ENCODE results near the gene GTF2IRD1. TPM values are rescaled to one million over a fixed set of nuclear protein-coding genes. Genes with fewer than 3 reads are reported as not detected.
A peak's percentile ranks its signal among the peaks of the same experiment; 100 is the strongest.

GTF2IRD1 gene
- total and polyA plus RNA-seq, 2 of the 13 experiments (the other 11 are each of a cell fraction or from before 2014, with no cell fraction given): 16.5 to 26.7 TPM

- H3K79me2 ChIP-seq (ENCODE audit: insufficient read depth, low read length): no peaks in the 10 kb centered on the region
- ATAC-seq (no peak), FAIRE-seq (no peak), DNase-seq (ENCODE audit: low spot score) (no peak)
- no peaks in the 10 kb centered on the region for H3K9me3 ChIP-seq (ENCODE audit: low read length)
- peaks cover 14 to 51% of the 10 kb centered on the region in 2 experiments; a peak in 4 of 5 replicates for H3K36me3 ChIP-seq (replicated peaks in 1 of 2; ENCODE audit: control insufficient read depth in 1 of 2, insufficient read depth in 2 of 2, low read length in 2 of 2)
- H2AFZ ChIP-seq (ENCODE audit: low read length): no peak overlapping the region
- H3K4me1 ChIP-seq (ENCODE audit: insufficient read depth, low read length): no peaks in the 10 kb centered on the region
- no peak overlapping the region for H3K27ac ChIP-seq (ENCODE audit: extremely low read length, insufficient read depth, low read length)
- ChIA-PET CTCF (ENCODE audit: low intra/inter-chr PET ratio, low total read pairs) (no interaction called here), POLR2A (no interaction called here)
- no peaks in the 10 kb centered on the region for H3K27me3 ChIP-seq (ENCODE audit: control insufficient read depth in 1 of 2, insufficient read depth in 2 of 2, low read length in 2 of 2)
- H4K20me1 ChIP-seq (ENCODE audit: insufficient read depth, low read length): no peaks in the 10 kb centered on the region
- 0 out of 2 replicates have a peak, but pooled peaks have one; percentile 23 for TF ChIP-seq CEBPB (IDR thresholded peaks at IDR 0.05; ENCODE audit: borderline replicate concordance, low read depth, low read length)
- no peak for TF ChIP-seq RARG (CRISPR knock-in tag; IDR thresholded peaks at IDR 0.05; ENCODE audit: low read depth)
- TF ChIP-seq, protein P1, sequence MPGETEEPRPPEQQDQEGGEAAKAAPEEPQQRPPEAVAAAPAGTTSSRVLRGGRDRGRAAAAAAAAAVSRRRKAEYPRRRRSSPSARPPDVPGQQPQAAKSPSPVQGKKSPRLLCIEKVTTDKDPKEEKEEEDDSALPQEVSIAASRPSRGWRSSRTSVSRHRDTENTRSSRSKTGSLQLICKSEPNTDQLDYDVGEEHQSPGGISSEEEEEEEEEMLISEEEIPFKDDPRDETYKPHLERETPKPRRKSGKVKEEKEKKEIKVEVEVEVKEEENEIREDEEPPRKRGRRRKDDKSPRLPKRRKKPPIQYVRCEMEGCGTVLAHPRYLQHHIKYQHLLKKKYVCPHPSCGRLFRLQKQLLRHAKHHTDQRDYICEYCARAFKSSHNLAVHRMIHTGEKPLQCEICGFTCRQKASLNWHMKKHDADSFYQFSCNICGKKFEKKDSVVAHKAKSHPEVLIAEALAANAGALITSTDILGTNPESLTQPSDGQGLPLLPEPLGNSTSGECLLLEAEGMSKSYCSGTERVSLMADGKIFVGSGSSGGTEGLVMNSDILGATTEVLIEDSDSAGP (CRISPR knock-in tag; IDR thresholded peaks at IDR 0.05; ENCODE audit: borderline replicate concordance): no peak
- TF ChIP-seq, protein P2, sequence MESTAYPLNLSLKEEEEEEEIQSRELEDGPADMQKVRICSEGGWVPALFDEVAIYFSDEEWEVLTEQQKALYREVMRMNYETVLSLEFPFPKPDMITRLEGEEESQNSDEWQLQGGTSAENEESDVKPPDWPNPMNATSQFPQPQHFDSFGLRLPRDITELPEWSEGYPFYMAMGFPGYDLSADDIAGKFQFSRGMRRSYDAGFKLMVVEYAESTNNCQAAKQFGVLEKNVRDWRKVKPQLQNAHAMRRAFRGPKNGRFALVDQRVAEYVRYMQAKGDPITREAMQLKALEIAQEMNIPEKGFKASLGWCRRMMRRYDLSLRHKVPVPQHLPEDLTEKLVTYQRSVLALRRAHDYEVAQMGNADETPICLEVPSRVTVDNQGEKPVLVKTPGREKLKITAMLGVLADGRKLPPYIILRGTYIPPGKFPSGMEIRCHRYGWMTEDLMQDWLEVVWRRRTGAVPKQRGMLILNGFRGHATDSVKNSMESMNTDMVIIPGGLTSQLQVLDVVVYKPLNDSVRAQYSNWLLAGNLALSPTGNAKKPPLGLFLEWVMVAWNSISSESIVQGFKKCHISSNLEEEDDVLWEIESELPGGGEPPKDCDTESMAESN (CRISPR knock-in tag; conservative IDR thresholded peaks at IDR 0.05): no peak
- H3K9ac ChIP-seq (ENCODE audit: insufficient read depth, low read depth, low read length): no peak overlapping the region
- BruUV-seq (replicated peaks): no TSS peak
- in situ Hi-C loops (cut with HindIII; ENCODE audit: extremely low pct_ligation_motif_present, low pct_unique_long_range_greater_than_20kb): no loop called here
- no peak overlapping the region for H3K4me3 ChIP-seq (replicated peaks in 1 of 3; ENCODE audit: insufficient read depth in 1 of 3, low read depth in 2 of 3, low read length in 3 of 3)
- intact Hi-C loops (cut with micrococcal nuclease; ENCODE audit: unreplicated experiment): no loop called here
- WGBS (ENCODE audit: low lambda C conversion rate): 97% methylated on average over 2 of the region's 2 CpGs
- H3K4me2 ChIP-seq (ENCODE audit: low read depth, low read length): no peak overlapping the region
Measured at GRCh38 chr7:74518654-74519053, 64.9 kb downstream of the GTF2IRD1 start.

DNA sequence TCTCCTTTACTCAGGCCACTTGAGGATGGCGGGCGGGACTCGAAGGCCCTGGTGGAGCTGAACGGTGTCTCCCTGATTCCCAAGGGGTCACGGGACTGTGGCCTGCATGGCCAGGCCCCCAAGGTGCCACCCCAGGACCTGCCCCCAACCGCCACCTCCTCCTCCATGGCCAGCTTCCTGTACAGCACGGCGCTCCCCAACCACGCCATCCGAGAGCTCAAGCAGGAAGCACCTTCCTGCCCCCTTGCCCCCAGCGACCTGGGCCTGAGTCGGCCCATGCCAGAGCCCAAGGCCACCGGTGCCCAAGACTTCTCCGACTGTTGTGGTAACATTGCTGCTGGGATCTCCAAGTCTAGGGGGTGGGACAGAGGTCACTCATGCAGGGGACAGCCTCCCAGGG, 65.7 kb downstream of the GTF2IRD1 start:
- Histone ChIP-seq H3K79me2 (ENCODE audit: insufficient read depth, low read length) (no peaks in the 10 kb centered on the region), H3K4me1 (ENCODE audit: insufficient read depth, low read length) (no peaks in the 10 kb centered on the region), H3K36me3 (replicated peaks in 1 of 2; ENCODE audit: control insufficient read depth in 1 of 2, insufficient read depth in 2 of 2, low read length in 2 of 2) (peaks cover 12 to 47% of the 10 kb centered on the region in 2 experiments; a peak in 4 of 5 replicates), H4K20me1 (ENCODE audit: insufficient read depth, low read length) (no peaks in the 10 kb centered on the region), H2AFZ (ENCODE audit: low read length) (no peak overlapping the region), H3K9ac (ENCODE audit: insufficient read depth, low read depth, low read length) (no peak overlapping the region), H3K9me3 (ENCODE audit: low read length) (no peaks in the 10 kb centered on the region), H3K27me3 (ENCODE audit: control insufficient read depth in 1 of 2, insufficient read depth in 2 of 2, low read length in 2 of 2) (no peaks in the 10 kb centered on the region), H3K4me2 (ENCODE audit: low read depth, low read length) (no peak overlapping the region), H3K4me3 (replicated peaks in 1 of 3; ENCODE audit: insufficient read depth in 1 of 3, low read depth in 2 of 3, low read length in 3 of 3) (no peak overlapping the region), H3K27ac (ENCODE audit: extremely low read length, insufficient read depth, low read length) (no peak overlapping the region)
- 95% methylated on average over 10 of the region's 14 CpGs for WGBS (ENCODE audit: low lambda C conversion rate)
- DNase-seq (ENCODE audit: low spot score) (no peak), ATAC-seq (no peak), FAIRE-seq (no peak)
- TF ChIP-seq ZKSCAN5 (CRISPR knock-in tag; IDR thresholded peaks at IDR 0.05) (no peak), AGO2 (optimal IDR thresholded peaks at IDR 0.05; ENCODE audit: low read depth, low read length) (peak; percentile 32)
- BruUV-seq (replicated peaks): no TSS peak
- POLR2A ChIA-PET: no interaction called here
- intact Hi-C loops (cut with micrococcal nuclease; ENCODE audit: unreplicated experiment) (no loop called here), in situ Hi-C loops (cut with HindIII; ENCODE audit: extremely low pct_ligation_motif_present, low pct_unique_long_range_greater_than_20kb) (no loop called here)
- CTCF ChIA-PET (ENCODE audit: low intra/inter-chr PET ratio, low total read pairs): no interaction called here
